GM19025 (cell line): Measurements from ENCODE around the gene CLDN19.

ENCODE experiments used
- ATAC-seq: cut with Tn5 transposase; IDR thresholded peaks from one replicate; pipeline ENCODE4 v1.9.1; 2021; ENCODE audit warnings: mild to moderate bottlenecking, low read depth, moderate library complexity; ENCODE audit not compliant: unreplicated experiment

Gene CLDN19

GRCh38 chr1:42739753-42740700 lies at the start of gene CLDN19:
CLDN19 (minus strand) TSS chr1:42740236; CDS start chr1:42740063, 173 bp downstream.
- ATAC-seq = no peak

GRCh38 chr1:42788021-42788420 lies 48.0 kb upstream of the CLDN19 start:
- ATAC-seq = no peak

GRCh38 chr1:42786097-42786496 lies 46.1 kb upstream of the CLDN19 start:
- ATAC-seq = no peak

- no peak for ATAC-seq
Measured at GRCh38 chr1:42784946-42785693, 45.1 kb upstream of the CLDN19 start, which contains the start of gene TMEM269. TMEM269 (plus strand) TSS chr1:42784991; CDS start chr1:42789894, 4,903 bp downstream.

GRCh38 chr1:42784547-42784945 lies 44.5 kb upstream of the CLDN19 start:
- no peak for ATAC-seq

GRCh38 chr1:42783092-42783491 lies 43.1 kb upstream of the CLDN19 start:
- ATAC-seq = no peak

GRCh38 chr1:42780176-42780575 lies 40.1 kb upstream of the CLDN19 start:
- ATAC-seq = no peak

GRCh38 chr1:42779725-42780124 lies 39.7 kb upstream of the CLDN19 start:
- ATAC-seq = no peak

- ATAC-seq = no peak
Measured at GRCh38 chr1:42777852-42778251, 37.8 kb upstream of the CLDN19 start.

- ATAC-seq = no peak
Measured at GRCh38 chr1:42776502-42776901, 36.5 kb upstream of the CLDN19 start.

- ATAC-seq = no peak
Measured at GRCh38 chr1:42774928-42775526, 35.0 kb upstream of the CLDN19 start.

- ATAC-seq = no peak
Measured at GRCh38 chr1:42773420-42773819, 33.4 kb upstream of the CLDN19 start.

- ATAC-seq = no peak
Measured at GRCh38 chr1:42769811-42770210, 29.8 kb upstream of the CLDN19 start.

GRCh38 chr1:42768172-42768571 lies 28.1 kb upstream of the CLDN19 start:
- no peak for ATAC-seq

GRCh38 chr1:42767510-42768000 lies 27.5 kb upstream of the CLDN19 start:
- peak; percentile 18 for ATAC-seq

- ATAC-seq = peak; percentile 91
Measured at GRCh38 chr1:42766741-42767509, 26.9 kb upstream of the CLDN19 start, which contains the start of the genes C1orf50 and P3H1. C1orf50 (plus strand) TSS chr1:42767249; CDS start chr1:42767312, 63 bp downstream. P3H1 (minus strand) TSS chr1:42767028; CDS start chr1:42766971, 57 bp downstream.

- peak; percentile 16 for ATAC-seq
Measured at GRCh38 chr1:42765832-42766740, 26.1 kb upstream of the CLDN19 start.

- ATAC-seq = no peak
Measured at GRCh38 chr1:42765269-42765668, 25.2 kb upstream of the CLDN19 start.

GRCh38 chr1:42762269-42762668 lies 22.2 kb upstream of the CLDN19 start:
- ATAC-seq = no peak
